Measurements from ENCODE around the gene BCL2L11. TPM values are rescaled to one million over a fixed set of nuclear protein-coding genes. Genes with fewer than 3 reads are reported as not detected.

The BCL2L11 gene
- total and polyA plus RNA-seq, 8 donors = 16.7 to 35.7 (median 27.5) TPM

DNA sequence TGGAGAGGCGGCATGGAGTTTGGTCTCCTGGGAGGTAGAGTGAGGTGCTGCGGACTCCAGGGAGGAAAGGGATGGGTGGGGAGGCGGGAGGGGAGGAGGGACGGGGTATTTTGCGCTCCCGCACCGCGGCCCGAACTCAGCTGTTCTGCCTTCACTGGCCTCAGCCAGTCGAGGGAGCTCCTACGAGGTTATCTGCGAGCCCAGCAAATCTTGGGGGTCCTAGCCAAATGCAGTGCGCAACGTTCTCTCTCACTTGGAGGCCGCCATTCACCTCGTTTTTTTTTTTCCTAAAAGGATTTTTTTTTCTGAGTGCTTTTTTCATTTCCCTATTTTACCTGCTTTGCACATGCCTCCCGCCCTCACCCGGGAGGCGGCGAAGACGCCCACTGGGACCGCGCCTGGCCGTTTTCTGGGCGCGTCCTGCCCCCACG lies 877 bp upstream of the BCL2L11 start:
- Histone ChIP-seq H3K27me3 (peaks cover 12 to 58% of the 10 kb centered on the region in 2 donors), H3K36me3 (peaks cover 0 to 9% of the 10 kb centered on the region in 2 donors), H3K4me3 (peak overlapping the region; percentile 66 to 81), H3K9me3 (no peaks in the 10 kb centered on the region), H3K4me1 (peaks cover 3 to 61% of the 10 kb centered on the region in 2 donors), H3K27ac (peak overlapping the region; percentile 80 to 87)
- ATAC-seq = no peak
- intact Hi-C loops (cut with DNase I) = no loop called here
- no peak for TF ChIP-seq CTCF (IDR thresholded peaks at IDR 0.05)
- DNase-seq = peak in 3 of 4 donors; percentile 6 to 42 (median 15)

GRCh38 chr2:111121028-111121827 lies 514 bp downstream of the BCL2L11 start:
- Histone ChIP-seq H3K27me3 (peaks cover 6 to 44% of the 10 kb centered on the region in 2 donors), H3K4me1 (peaks cover 3 to 61% of the 10 kb centered on the region in 2 donors), H3K4me3 (peak overlapping the region; percentile 66 to 81), H3K9me3 (no peaks in the 10 kb centered on the region), H3K27ac (peak overlapping the region; percentile 80 to 87), H3K36me3 (peaks cover 0 to 18% of the 10 kb centered on the region in 2 donors)
- intact Hi-C loops (cut with DNase I) = no loop called here
- ATAC-seq = peak; percentile 22
- TF ChIP-seq CTCF (IDR thresholded peaks at IDR 0.05) = no peak
- DNase-seq = peak; percentile 42 to 89 (median 50)

- H3K27ac ChIP-seq = peak overlapping the region; percentile 80 to 87
- no peaks in the 10 kb centered on the region for H3K9me3 ChIP-seq
- peak; percentile 85 to 96 (median 92) for DNase-seq
- H3K27me3 ChIP-seq = peaks cover 6 to 36% of the 10 kb centered on the region in 2 donors
- peaks cover 0 to 57% of the 10 kb centered on the region in 2 donors for H3K4me1 ChIP-seq
- peak; percentile 75 for ATAC-seq
- peaks cover 0 to 18% of the 10 kb centered on the region in 2 donors for H3K36me3 ChIP-seq
- no peak for TF ChIP-seq CTCF (IDR thresholded peaks at IDR 0.05)
- intact Hi-C loops (cut with DNase I) = no loop called here
- H3K4me3 ChIP-seq = peak overlapping the region; percentile 66 to 81
Observed at GRCh38 chr2:111121828-111122630, 1.3 kb downstream of the BCL2L11 start.

DNA sequence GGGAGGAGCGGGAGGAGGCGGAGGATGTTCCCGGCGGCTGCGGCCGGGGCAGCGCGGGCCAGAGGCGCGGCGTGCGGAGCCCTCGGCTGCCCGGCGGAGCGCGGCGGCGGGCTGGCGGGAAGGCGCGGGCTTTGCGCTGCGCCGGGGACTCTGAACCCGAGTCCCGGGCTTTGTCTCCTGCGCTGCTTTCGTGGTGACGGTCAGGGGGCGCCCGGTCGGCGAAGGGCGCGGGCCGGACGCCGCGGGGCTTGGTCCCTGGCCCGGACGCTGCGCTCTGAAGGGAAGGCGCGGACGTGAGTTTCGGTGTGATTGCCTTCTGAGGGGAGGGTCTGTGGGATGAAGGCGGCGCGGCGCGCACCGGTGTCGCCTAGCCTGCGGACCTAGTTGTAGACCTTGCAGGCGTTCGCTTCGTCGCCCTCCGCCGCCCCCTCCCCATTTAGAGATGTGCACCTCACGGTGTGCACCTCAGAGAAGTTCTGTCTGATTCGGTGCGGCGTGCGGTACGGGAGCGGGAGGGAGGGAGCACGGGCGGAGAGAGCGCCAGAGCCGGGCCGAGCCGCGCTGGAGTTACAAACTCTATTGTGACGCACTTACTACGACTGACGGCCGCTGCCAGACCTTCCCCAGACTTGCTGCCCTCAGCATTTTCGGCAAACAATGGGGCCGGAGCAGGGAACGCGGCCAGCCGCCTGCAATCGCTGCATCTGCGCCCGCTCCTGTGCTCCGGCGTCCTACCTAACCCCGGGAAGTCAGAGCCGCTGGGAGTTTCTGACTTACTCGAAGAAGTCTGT lies 2.1 kb downstream of the BCL2L11 start:
- ATAC-seq = peak; percentile 42
- no peak for TF ChIP-seq CTCF (IDR thresholded peaks at IDR 0.05)

More for the DNA sequence above, 2.1 kb downstream of the BCL2L11 start:
- Histone ChIP-seq H3K4me1 (peaks cover 0 to 49% of the 10 kb centered on the region in 2 donors), H3K27me3 (peaks cover 6 to 28% of the 10 kb centered on the region in 2 donors), H3K9me3 (no peaks in the 10 kb centered on the region), H3K27ac (peak overlapping the region; percentile 87 to 88), H3K36me3 (peaks cover 0 to 18% of the 10 kb centered on the region in 2 donors), H3K4me3 (peak overlapping the region; percentile 72 to 81)
- intact Hi-C loops (cut with DNase I) = no loop called here
- DNase-seq = peak; percentile 80 to 93 (median 89)

Measured in left lung (tissue), 10 donors.